NCI-H69 (cell line): ENCODE measurements around the gene DES.

ENCODE experiments used
- DNase-seq: peaks from one replicate; lab custom pipeline; 2025; lab: John Stamatoyannopoulos, UW

The DES gene

DNA sequence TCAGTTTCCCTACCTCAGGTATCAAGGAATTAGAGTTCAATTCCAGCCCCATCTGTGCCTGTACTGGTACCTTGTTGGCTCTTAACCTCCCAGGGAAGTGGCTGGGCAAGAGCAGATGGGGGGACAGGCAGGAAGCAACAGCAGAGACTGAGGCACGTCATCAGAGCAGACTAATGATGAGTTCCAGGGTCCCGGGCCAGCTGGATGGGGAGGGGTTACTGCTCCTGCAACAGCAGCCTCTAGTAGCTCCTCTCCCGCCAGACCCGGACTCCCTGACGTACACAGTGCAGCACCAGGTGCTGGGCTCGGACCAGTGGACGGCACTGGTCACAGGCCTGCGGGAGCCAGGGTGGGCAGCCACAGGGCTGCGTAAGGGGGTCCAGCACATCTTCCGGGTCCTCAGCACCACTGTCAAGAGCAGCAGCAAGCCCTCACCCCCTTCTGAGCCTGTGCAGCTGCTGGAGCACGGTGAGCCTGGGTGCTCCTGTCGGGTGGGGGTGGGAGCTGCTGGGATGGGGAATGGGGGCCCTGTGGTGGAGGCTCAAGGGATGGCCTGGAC lies 54.5 kb downstream of the DES start:
- no peak for DNase-seq

DNA sequence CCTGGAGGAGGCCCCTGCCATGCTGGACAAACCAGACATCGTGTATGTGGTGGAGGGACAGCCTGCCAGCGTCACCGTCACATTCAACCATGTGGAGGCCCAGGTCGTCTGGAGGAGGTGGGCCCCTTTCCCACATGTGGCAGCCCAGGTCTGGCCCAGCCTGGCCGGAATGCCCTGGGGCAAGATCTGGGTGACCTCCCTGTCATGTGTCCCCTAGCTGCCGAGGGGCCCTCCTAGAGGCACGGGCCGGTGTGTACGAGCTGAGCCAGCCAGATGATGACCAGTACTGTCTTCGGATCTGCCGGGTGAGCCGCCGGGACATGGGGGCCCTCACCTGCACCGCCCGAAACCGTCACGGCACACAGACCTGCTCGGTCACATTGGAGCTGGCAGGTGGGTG lies 55.3 kb downstream of the DES start:
- no peak for DNase-seq

DNA sequence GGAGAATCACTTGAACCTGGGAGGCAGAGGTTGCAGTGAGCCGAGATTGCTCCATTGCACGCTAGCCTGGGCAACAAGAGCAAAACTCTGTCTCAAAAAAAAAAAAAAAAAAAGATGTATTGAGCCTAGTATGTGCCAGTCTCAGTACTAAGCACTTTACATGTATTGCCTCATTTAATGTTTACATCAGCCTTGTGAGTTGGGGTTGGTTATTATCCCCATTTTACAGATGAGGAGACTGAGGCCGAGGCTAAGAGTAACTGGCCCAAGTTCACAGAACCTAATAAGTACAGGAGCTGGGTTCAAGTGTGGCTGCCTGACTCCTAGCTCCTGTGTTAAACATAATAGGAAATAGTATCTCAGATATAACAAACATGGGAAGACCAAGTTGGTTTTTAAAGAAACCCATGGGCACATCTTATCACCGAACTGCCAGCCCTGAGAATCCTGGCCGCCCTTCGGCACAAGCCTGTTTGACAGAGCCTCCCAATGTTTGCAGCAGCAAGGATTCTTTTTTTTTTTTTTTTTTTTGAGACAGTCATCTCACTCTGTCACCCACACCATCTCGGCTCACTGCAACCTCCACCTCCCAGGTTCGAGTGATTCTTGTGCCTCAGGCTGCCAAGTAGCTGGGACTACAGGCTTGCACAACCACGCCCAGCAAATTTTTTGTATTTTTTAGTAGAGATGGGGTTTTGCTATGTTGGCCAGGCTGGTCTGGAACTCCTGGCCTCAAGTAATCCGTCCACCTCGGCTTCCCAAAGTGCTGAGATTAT lies 56.3 kb downstream of the DES start:
- DNase-seq: no peak

DNA sequence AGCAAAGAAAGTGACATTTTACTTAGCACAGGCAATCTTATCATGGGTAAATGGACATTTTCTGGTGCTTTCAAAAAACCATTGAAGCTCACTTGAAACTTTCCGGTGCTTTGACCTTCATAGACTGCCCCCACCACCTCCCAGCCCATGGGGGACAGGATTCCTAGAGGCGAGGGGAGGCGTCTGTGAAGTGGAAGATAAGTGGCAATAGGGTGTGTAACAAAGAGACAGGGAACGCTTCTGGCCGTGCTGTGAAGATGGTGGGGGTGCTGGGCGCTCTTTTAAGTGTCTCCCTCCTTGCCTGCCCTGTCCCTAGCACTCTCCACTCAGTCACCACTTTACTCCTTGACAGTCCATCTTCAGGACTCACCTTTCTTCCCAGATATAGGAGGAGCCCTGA lies 57.1 kb downstream of the DES start:
- no peak for DNase-seq

DNA sequence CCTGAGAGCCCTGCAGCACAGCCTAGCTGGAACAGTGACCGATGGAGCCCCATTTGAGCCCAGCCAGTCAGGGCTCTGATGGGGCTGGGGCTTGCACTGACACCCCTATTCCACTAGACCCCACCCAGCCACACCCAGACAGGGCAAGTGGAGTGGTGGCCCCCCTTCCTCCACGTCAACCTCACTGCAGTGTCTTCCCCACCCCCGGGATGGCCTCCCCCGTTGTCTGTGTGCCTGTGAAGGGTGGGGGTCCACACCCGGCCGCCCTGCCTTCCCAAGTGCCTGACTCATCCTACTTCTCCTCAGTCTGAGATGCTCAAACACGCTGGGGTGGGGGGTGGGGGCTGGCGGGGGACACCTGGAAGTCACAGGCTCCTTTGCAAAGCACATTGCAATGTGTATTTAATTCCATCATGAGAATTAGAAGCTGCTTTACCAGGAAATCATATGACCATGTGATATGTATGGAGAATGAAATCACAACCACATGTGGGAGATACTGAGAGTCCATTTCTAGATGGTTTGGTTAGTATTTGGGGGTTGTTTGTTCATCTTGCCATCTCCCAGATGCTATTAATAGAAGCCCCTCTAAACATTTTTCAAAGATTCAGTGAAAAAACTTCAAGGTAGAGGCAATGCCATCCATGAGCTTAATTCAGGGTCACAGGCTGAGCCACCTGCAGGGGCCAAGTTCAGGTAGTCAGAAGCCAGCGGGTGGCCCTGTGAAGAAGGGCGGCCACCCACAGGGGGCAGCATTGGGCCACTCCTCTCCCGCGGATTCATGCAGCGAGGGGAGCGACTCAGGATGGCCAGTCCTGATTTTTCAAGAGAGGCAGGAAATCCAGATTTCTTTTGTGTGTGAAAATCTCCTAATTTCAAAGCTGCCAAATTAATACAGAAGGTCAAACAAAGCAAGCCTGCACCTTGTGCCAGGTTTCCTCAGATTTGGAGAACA lies 57.8 kb downstream of the DES start:
- DNase-seq: peak; percentile 71
